Right lobe of liver (tissue), 4 donors: ENCODE results near the gene CLNK.

Experiments used
- POLR2A ChIP-seq: fragments of 450-650 bp; IDR thresholded peaks from one replicate; pipeline ENCODE4 v1.6.1; 2017; ENCODE audit warnings: antibody characterized with exemption, mild to moderate bottlenecking
- TF ChIP-seq, protein P1 (sequence below), 4 donors: fragments of 200-600 bp in 3 of 4; fragments of 450-650 bp in 1 of 4; IDR thresholded peaks; one replicate each; pipeline versions ENCODE4 v1.5.1 to v1.8.0; 2016 to 2022; ENCODE audit warnings: antibody characterized with exemption in 4 of 4, mild to moderate bottlenecking in 2 of 4
- donor health status: DM: no; HTN: no; CAD: no.
- donor health status: DM: no; HTN: no; CAD: no.
- donor health status: DM: no; HTN: yes; CAD: no.

GRCh38 chr4:10635091-10635490 lies 49.5 kb downstream of the CLNK start:
- TF ChIP-seq, protein P1, sequence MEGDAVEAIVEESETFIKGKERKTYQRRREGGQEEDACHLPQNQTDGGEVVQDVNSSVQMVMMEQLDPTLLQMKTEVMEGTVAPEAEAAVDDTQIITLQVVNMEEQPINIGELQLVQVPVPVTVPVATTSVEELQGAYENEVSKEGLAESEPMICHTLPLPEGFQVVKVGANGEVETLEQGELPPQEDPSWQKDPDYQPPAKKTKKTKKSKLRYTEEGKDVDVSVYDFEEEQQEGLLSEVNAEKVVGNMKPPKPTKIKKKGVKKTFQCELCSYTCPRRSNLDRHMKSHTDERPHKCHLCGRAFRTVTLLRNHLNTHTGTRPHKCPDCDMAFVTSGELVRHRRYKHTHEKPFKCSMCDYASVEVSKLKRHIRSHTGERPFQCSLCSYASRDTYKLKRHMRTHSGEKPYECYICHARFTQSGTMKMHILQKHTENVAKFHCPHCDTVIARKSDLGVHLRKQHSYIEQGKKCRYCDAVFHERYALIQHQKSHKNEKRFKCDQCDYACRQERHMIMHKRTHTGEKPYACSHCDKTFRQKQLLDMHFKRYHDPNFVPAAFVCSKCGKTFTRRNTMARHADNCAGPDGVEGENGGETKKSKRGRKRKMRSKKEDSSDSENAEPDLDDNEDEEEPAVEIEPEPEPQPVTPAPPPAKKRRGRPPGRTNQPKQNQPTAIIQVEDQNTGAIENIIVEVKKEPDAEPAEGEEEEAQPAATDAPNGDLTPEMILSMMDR (IDR thresholded peaks at IDR 0.05): no peak
- no peak for TF ChIP-seq POLR2A
